B cell (primary cell): ENCODE measurements around the gene WBP11. TPM values are rescaled to one million over a fixed set of nuclear protein-coding genes. Genes with fewer than 3 reads are reported as not detected.

Experiments
- ATAC-seq: fragments of 200-7000 bp; cut with Tn5 transposase; one replicate; pipeline ENCODE4 v1.10.0; 2021; ENCODE audit warnings: low read depth, mild to moderate bottlenecking, moderate number of reproducible peaks, moderate library complexity
- CTCF ChIA-PET: fragments of 350-600 bp; sonication (Branson Sonifier 250); formaldehyde crosslinking; loops from one replicate; lab custom pipeline; 2021; ENCODE audit warnings: antibody characterized with exemption, inconsistent platforms; lab: Charles Lee
- POLR2A ChIA-PET: fragments of 350-600 bp; sonication (Branson Sonifier 250); formaldehyde crosslinking; loops from one replicate; lab custom pipeline; 2021; ENCODE audit warnings: antibody characterized with exemption; lab: Charles Lee
- DNase-seq: peaks from one replicate; pipeline ENCODE4 v3.0.0; 2013
- H2AFZ ChIP-seq: 2 replicates; pipeline ENCODE4 v1.6.1; 2012; ENCODE audit warnings: mild to moderate bottlenecking, low read depth, low read length; ENCODE audit not compliant: insufficient read depth, poor library complexity, severe bottlenecking
- H3K27ac ChIP-seq, 2 donors: 1 replicate in 1 of 2; 2 replicates in 1 of 2; pipeline ENCODE4 v1.5.1; 2012 to 2013; ENCODE audit warnings: low read length in 2 of 2, mild to moderate bottlenecking in 2 of 2, moderate library complexity in 1 of 2
- H3K27me3 ChIP-seq, 4 experiments: fragments of 200-600 bp in 1 of 4; sonication (generic) in 1 of 4; replicated peaks in 1 of 4; 1 replicate in 2 of 4; 2 replicates in 2 of 4; pipeline versions ENCODE4 v1.6.1 to v1.7.0; 2013 to 2016; ENCODE audit warnings: low read length in 3 of 4, mild to moderate bottlenecking in 2 of 4, mixed read lengths in 1 of 4, moderate library complexity in 1 of 4; ENCODE audit not compliant: insufficient read depth in 4 of 4, control insufficient read depth in 3 of 4; ENCODE audit errors: control extremely low read depth in 1 of 4
- H3K36me3 ChIP-seq, 2 experiments: replicated peaks in 1 of 2; 1 replicate in 1 of 2; 2 replicates in 1 of 2; pipeline versions ENCODE4 v1.6.1 to v1.7.1; 2013; ENCODE audit warnings: low read length in 1 of 2; ENCODE audit not compliant: insufficient read depth in 2 of 2, control insufficient read depth in 1 of 2; ENCODE audit errors: control extremely low read depth in 1 of 2, extremely low read depth in 1 of 2
- H3K4me1 ChIP-seq, 2 donors: fragments of 200-600 bp in 1 of 2; sonication (generic) in 1 of 2; 1 replicate in 1 of 2; 2 replicates in 1 of 2; pipeline versions ENCODE4 v1.5.1 to v1.6.1; 2013 to 2017; ENCODE audit warnings: low read length in 2 of 2; ENCODE audit not compliant: control insufficient read depth in 2 of 2, insufficient read depth in 2 of 2
- H3K4me2 ChIP-seq: replicated peaks from 2 replicates; pipeline ENCODE3; 2012; ENCODE audit warnings: mild to moderate bottlenecking, low read depth, low read length; ENCODE audit not compliant: poor library complexity, severe bottlenecking
- H3K4me3 ChIP-seq, 5 experiments: fragments of 200-600 bp in 1 of 5; sonication (generic) in 1 of 5; 1 replicate in 3 of 5; 2 replicates in 2 of 5; pipeline versions ENCODE4 v1.5.1 to v1.7.0; 2011 to 2016; ENCODE audit warnings: low read length in 4 of 5, mild to moderate bottlenecking in 4 of 5, low read depth in 2 of 5, control low read depth in 1 of 5, moderate library complexity in 1 of 5; ENCODE audit not compliant: insufficient read depth in 1 of 5; ENCODE audit errors: control extremely low read depth in 1 of 5, extremely low read depth in 1 of 5
- H3K79me2 ChIP-seq: fragments of 200-600 bp; sonication (generic); one replicate; pipeline ENCODE4 v1.6.0; 2016; ENCODE audit warnings: low read length; ENCODE audit not compliant: control insufficient read depth, insufficient read depth
- H3K9ac ChIP-seq: fragments of 200-600 bp; sonication (generic); 2 replicates; pipeline ENCODE4 v1.6.1; 2017; ENCODE audit warnings: mild to moderate bottlenecking, low read length, moderate library complexity
- H3K9me3 ChIP-seq, 3 donors: one replicate each; pipeline versions ENCODE4 v1.6.1 to v1.7.1; 2013; ENCODE audit warnings: low read length in 2 of 3; ENCODE audit not compliant: control insufficient read depth in 2 of 3, insufficient read depth in 1 of 3; ENCODE audit errors: control extremely low read depth in 1 of 3
- H4K20me1 ChIP-seq: 2 replicates; pipeline ENCODE4 v1.6.0; 2012; ENCODE audit warnings: mild to moderate bottlenecking, low read length; ENCODE audit not compliant: insufficient read depth, control insufficient read depth, poor library complexity, severe bottlenecking
- H3K27ac Mint-ChIP-seq: one replicate; pipeline ENCODE4 v1.8.0; 2021; ENCODE audit warnings: mixed read lengths
- H3K27me3 Mint-ChIP-seq: one replicate; pipeline ENCODE4 v1.8.0; 2021; ENCODE audit warnings: mixed read lengths
- H3K4me1 Mint-ChIP-seq: one replicate; pipeline ENCODE4 v1.8.0; 2021; ENCODE audit warnings: mixed read lengths
- H3K4me3 Mint-ChIP-seq: one replicate; pipeline ENCODE4 v1.8.0; 2021; ENCODE audit warnings: mixed read lengths
- H3K9me3 Mint-ChIP-seq: one replicate; pipeline ENCODE4 v1.8.0; 2022; ENCODE audit warnings: mixed read lengths; ENCODE audit not compliant: insufficient read depth
- CTCF ChIP-seq: fragments of 200-600 bp; IDR thresholded peaks from one replicate; pipeline ENCODE4 v1.8.0; 2022; ENCODE audit warnings: antibody characterized with exemption, mild to moderate bottlenecking
- EZH2 ChIP-seq: IDR thresholded peaks from 2 replicates; pipeline ENCODE4 v1.6.1; 2012; ENCODE audit warnings: borderline replicate concordance, low read depth, mild to moderate bottlenecking, moderate library complexity, low read length; ENCODE audit not compliant: insufficient read depth, poor library complexity, severe bottlenecking
- WGBS: methylation state at CpG from one replicate; pipeline ENCODE4 v1.1.5; 2013; ENCODE audit warnings: missing lambda C conversion rate; ENCODE audit not compliant: insufficient coverage; 5-methylcytosine and 5-hydroxymethylcytosine counted together
- intact Hi-C: fragments of 100-400 bp; cut with micrococcal nuclease; formaldehyde crosslinking; loops from one replicate; pipeline ENCODE4 v1.10.0; 2022
- polyA plus RNA-seq: library from polyadenylated mRNA; depleted of rRNA; stranded (reverse); fragments of >200 nt; gene quantifications from 2 replicates; pipeline ENCODE4 v1.2.3, GENCODE V29; 2012
- total RNA-seq, 2 donors: library from RNA; stranded (reverse); fragments of 120-200 nt in 1 of 2; gene quantifications; 1 replicate in 1 of 2; 2 replicates in 1 of 2; pipeline versions ENCODE4 v1.2.3 to v1.2.4, GENCODE V29; 2013 to 2022

WBP11 gene
- total and polyA plus RNA-seq, 2 donors (not counting 1 experiment from before 2014, with no cell fraction given): 13.6 to 84.7 TPM

- ChIA-PET CTCF (interaction anchor here (0.9 to 1.7 kb wide), 3 partner anchors 9 to 62 kb away, joined by 3 to 7 read pairs (median 3); no protein-coding TSS in a partner anchor), POLR2A (no interaction called here)
- no peaks in the 10 kb centered on the region for H4K20me1 ChIP-seq
- no peak for ATAC-seq
- H2AFZ ChIP-seq: no peak overlapping the region
- no peak overlapping the region for H3K27ac ChIP-seq
- intact Hi-C loops: no loop called here
- no peaks in the 10 kb centered on the region for H3K4me1 ChIP-seq
- peaks cover 19 to 37% of the 10 kb centered on the region in 2 experiments for H3K36me3 ChIP-seq
- WGBS: no CpG with 5 or more reads among the region's 2 CpGs
- H3K4me1 Mint-ChIP-seq: peaks cover 2% of the 10 kb centered on the region
- no peak overlapping the region for H3K4me3 Mint-ChIP-seq
- no peak for TF ChIP-seq CTCF
- no peak for TF ChIP-seq EZH2
- H3K4me2 ChIP-seq: no peak overlapping the region
- no peak for DNase-seq
- H3K4me3 ChIP-seq: no peak overlapping the region
- no peaks in the 10 kb centered on the region for H3K9me3 Mint-ChIP-seq
- H3K27ac Mint-ChIP-seq: no peak overlapping the region
- H3K27me3 ChIP-seq: no peaks in the 10 kb centered on the region
- no peaks in the 10 kb centered on the region for H3K9me3 ChIP-seq
- H3K27me3 Mint-ChIP-seq: no peaks in the 10 kb centered on the region
- H3K79me2 ChIP-seq: no peaks in the 10 kb centered on the region
- H3K9ac ChIP-seq: no peak overlapping the region
These were observed 18.8 kb downstream of the WBP11 start for GRCh38 chr12:14784471-14784870.

- H3K4me1 ChIP-seq: no peaks in the 10 kb centered on the region
- H3K36me3 ChIP-seq: peaks cover 13 to 23% of the 10 kb centered on the region in 2 experiments
- H4K20me1 ChIP-seq: no peaks in the 10 kb centered on the region
- intact Hi-C loops: no loop called here
- TF ChIP-seq CTCF (no peak), EZH2 (no peak)
- no peak overlapping the region for H3K4me2 ChIP-seq
- no peak overlapping the region for H3K9ac ChIP-seq
- no peaks in the 10 kb centered on the region for H3K9me3 Mint-ChIP-seq
- ChIA-PET CTCF (interaction anchor here (1.1 kb wide), 1 partner anchor 21 kb away, joined by 7 read pairs; the partner anchor contains the start of genes C12orf60 and WBP11), POLR2A (interaction anchor here (0.6 kb wide), 1 partner anchor 12 kb away, joined by 3 read pairs; a partner anchor contains a TSS)
- no peak for ATAC-seq
- H3K27ac ChIP-seq: no peak overlapping the region
- no peak overlapping the region for H2AFZ ChIP-seq
- no peaks in the 10 kb centered on the region for H3K27me3 Mint-ChIP-seq
- H3K79me2 ChIP-seq: no peaks in the 10 kb centered on the region
- DNase-seq: no peak
- no peak overlapping the region for H3K27ac Mint-ChIP-seq
- H3K4me1 Mint-ChIP-seq: peaks cover 2% of the 10 kb centered on the region
- no peak overlapping the region for H3K4me3 Mint-ChIP-seq
- H3K9me3 ChIP-seq: no peaks in the 10 kb centered on the region
- no peak overlapping the region for H3K4me3 ChIP-seq
- H3K27me3 ChIP-seq: no peaks in the 10 kb centered on the region
These were observed 20.5 kb downstream of the WBP11 start for GRCh38 chr12:14782756-14783155.
